ENCODE results near the gene DACT3. TPM values are rescaled to one million over a fixed set of nuclear protein-coding genes. Genes with fewer than 3 reads are reported as not detected.

The DACT3 gene
- total RNA-seq, 1 experiment from 2014 or later: not detected

GRCh38 chr19:46613525-46613924 is 47.5 kb downstream of the DACT3 start:
- BruUV-seq (replicated peaks): no TSS peak
- Mint-ChIP-seq H3K27me3 (ENCODE audit: unreplicated experiment) (peaks cover 13% of the 10 kb centered on the region), H3K36me3 (ENCODE audit: insufficient read depth, unreplicated experiment) (peaks cover 23% of the 10 kb centered on the region), H3K9me3 (ENCODE audit: low read depth, unreplicated experiment) (no peaks in the 10 kb centered on the region), H3K4me3 (ENCODE audit: low read depth, unreplicated experiment) (no peak overlapping the region), H3K4me1 (ENCODE audit: low read depth, unreplicated experiment) (peaks cover 9% of the 10 kb centered on the region), H3K27ac (ENCODE audit: unreplicated experiment) (no peak overlapping the region)
- DNase-seq: no peak
- intact Hi-C loops (cut with micrococcal nuclease; ENCODE audit: unreplicated experiment): no loop called here
- CTCF ChIA-PET: interaction anchor here (1.0 to 9.8 kb wide), 5 partner anchors 12 to 212 kb away, joined by 3 to 121 read pairs (median 7); partner anchors contain the start of genes CALM3 and DACT3
- no peak for TF ChIP-seq CTCF (IDR thresholded peaks at IDR 0.05; ENCODE audit: unreplicated experiment)

- no peak for TF ChIP-seq CTCF (IDR thresholded peaks at IDR 0.05; ENCODE audit: unreplicated experiment)
- H3K4me3 Mint-ChIP-seq (ENCODE audit: low read depth, unreplicated experiment): no peak overlapping the region
- no peak overlapping the region for H3K27ac Mint-ChIP-seq (ENCODE audit: unreplicated experiment)
- no peak for DNase-seq
- H3K4me1 Mint-ChIP-seq (ENCODE audit: low read depth, unreplicated experiment): peaks cover 4% of the 10 kb centered on the region
- peaks cover 21% of the 10 kb centered on the region for H3K36me3 Mint-ChIP-seq (ENCODE audit: insufficient read depth, unreplicated experiment)
- CTCF ChIA-PET: interaction anchor here (1.2 to 9.8 kb wide), 2 partner anchors 9 to 50 kb away, joined by 3 to 121 read pairs; partner anchors contain the start of gene DACT3
- intact Hi-C loops (cut with micrococcal nuclease; ENCODE audit: unreplicated experiment): no loop called here
- no TSS peak for BruUV-seq (replicated peaks)
- no peaks in the 10 kb centered on the region for H3K9me3 Mint-ChIP-seq (ENCODE audit: low read depth, unreplicated experiment)
- peaks cover 9% of the 10 kb centered on the region for H3K27me3 Mint-ChIP-seq (ENCODE audit: unreplicated experiment)
Measured at GRCh38 chr19:46611776-46612175, 49.2 kb downstream of the DACT3 start.

- Mint-ChIP-seq H3K27me3 (ENCODE audit: unreplicated experiment) (peaks cover 2% of the 10 kb centered on the region), H3K9me3 (ENCODE audit: low read depth, unreplicated experiment) (no peaks in the 10 kb centered on the region), H3K27ac (ENCODE audit: unreplicated experiment) (peak overlapping the region; percentile 48), H3K36me3 (ENCODE audit: insufficient read depth, unreplicated experiment) (peaks cover 18% of the 10 kb centered on the region), H3K4me1 (ENCODE audit: low read depth, unreplicated experiment) (no peaks in the 10 kb centered on the region), H3K4me3 (ENCODE audit: low read depth, unreplicated experiment) (no peak overlapping the region)
- no peak for TF ChIP-seq CTCF (IDR thresholded peaks at IDR 0.05; ENCODE audit: unreplicated experiment)
- no TSS peak for BruUV-seq (replicated peaks)
- CTCF ChIA-PET: interaction anchor here (1.2 to 9.8 kb wide), 2 partner anchors 8 to 51 kb away, joined by 3 to 121 read pairs; partner anchors contain the start of gene DACT3
- DNase-seq: no peak
- intact Hi-C loops (cut with micrococcal nuclease; ENCODE audit: unreplicated experiment): no loop called here
Measured at GRCh38 chr19:46610851-46611770, 49.9 kb downstream of the DACT3 start.

- CTCF ChIA-PET: no interaction called here
- DNase-seq: no peak
- Mint-ChIP-seq H3K36me3 (ENCODE audit: insufficient read depth, unreplicated experiment) (peaks cover 18% of the 10 kb centered on the region), H3K4me1 (ENCODE audit: low read depth, unreplicated experiment) (no peaks in the 10 kb centered on the region), H3K27me3 (ENCODE audit: unreplicated experiment) (no peaks in the 10 kb centered on the region), H3K27ac (ENCODE audit: unreplicated experiment) (peak overlapping the region; percentile 48), H3K9me3 (ENCODE audit: low read depth, unreplicated experiment) (no peaks in the 10 kb centered on the region), H3K4me3 (ENCODE audit: low read depth, unreplicated experiment) (no peak overlapping the region)
- TF ChIP-seq CTCF (IDR thresholded peaks at IDR 0.05; ENCODE audit: unreplicated experiment): no peak
- BruUV-seq (replicated peaks): no TSS peak
- intact Hi-C loops (cut with micrococcal nuclease; ENCODE audit: unreplicated experiment): no loop called here
Measured at GRCh38 chr19:46610413-46610775, 50.6 kb downstream of the DACT3 start.
